Measurements from ENCODE around the gene AACS.

Gene AACS

GRCh38 chr12:125159702-125160101 lies 94.5 kb downstream of the AACS start:
- DNase-seq = no peak

- no peak for DNase-seq
These were observed 95.2 kb downstream of the AACS start for GRCh38 chr12:125160281-125160955.

- no peak for DNase-seq
These were observed 96.4 kb downstream of the AACS start for GRCh38 chr12:125161712-125162022.

DNA sequence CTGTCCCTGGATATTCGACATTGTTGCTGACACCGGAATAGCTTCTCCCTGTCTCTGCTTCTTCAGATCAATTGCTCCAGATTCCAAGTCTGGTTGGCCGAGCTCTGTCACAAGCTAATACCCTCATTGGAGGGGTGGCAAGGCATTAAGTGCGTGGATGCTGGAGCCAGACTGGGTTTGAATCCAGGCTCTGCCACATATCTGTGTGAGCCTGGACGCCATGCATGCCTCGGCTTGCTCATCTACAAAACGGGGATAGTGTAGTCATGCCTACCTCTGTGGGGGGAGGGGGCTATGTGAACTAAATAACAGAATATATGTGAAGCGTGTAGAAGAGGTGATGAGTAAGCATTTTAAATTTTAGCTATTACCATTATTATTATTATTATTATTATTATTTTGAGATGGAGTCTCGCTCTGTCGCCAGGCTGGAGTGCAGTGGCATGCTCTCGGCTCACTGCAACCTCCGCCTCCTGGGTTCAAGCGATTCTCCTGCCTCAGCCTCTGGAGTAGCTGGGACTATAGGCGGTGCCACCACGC lies 97.3 kb downstream of the AACS start:
- no peak for DNase-seq

- DNase-seq = no peak
These were observed 97.9 kb downstream of the AACS start for GRCh38 chr12:125163148-125163547.

GRCh38 chr12:125164541-125164940 lies 99.3 kb downstream of the AACS start:
- DNase-seq = no peak

- DNase-seq = no peak
These were observed 100.8 kb downstream of the AACS start for GRCh38 chr12:125166041-125166440.

- DNase-seq = no peak
These were observed 102.4 kb downstream of the AACS start for GRCh38 chr12:125167658-125168057.

DNA sequence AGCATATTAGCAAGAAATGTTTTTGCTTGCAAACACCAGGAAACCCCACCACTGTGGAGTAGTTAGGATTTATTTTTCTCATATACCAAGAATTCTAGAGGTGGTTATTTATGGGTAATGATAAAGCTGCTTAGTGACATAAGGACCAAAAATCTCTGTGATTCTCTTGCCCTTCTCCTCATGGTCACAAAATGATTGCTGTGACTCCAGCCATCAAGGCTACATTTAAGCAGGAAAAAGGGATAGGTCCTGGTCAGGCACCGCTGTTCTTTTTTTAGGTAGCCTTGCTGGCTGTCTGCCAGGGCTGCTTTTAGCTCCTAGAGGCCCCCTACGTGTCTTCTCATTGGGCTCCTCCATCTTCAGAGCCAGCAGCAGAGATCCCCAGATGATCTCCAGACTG lies 104.2 kb downstream of the AACS start:
- DNase-seq = no peak

GRCh38 chr12:125169870-125170269 lies 104.6 kb downstream of the AACS start:
- DNase-seq = no peak

- no peak for DNase-seq
These were observed 106.0 kb downstream of the AACS start for GRCh38 chr12:125171267-125171666.

DNA sequence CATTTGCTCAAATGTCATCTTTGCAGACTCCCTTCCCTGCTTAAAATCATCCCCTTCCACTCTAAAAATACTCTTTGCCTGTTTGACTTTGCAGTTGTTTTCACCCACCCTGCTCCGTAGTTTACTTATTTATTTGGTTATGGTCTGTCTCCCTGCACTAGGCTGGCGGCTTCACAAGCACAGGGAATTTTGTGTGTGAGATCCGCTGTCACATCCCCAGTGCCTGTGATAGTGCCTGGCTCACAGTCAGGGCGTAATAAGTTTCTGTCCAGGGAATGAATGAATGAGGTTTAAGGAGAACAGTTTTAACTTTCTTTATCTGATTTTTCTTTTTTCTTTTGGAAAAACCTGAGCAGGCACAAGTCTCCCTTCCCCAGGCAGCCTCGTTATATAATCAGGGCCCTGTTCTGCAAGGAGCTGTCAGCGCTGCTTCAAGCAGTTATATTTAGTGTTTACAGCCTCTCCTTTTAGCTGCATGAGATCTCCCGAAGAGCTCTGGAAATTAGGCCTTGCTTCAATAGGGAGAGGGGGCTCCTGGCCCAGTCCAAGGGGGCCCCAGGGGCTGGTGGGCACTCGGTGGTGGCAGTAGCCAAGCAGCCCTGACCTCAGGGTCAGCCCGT lies 107.1 kb downstream of the AACS start:
- no peak for DNase-seq

DNA sequence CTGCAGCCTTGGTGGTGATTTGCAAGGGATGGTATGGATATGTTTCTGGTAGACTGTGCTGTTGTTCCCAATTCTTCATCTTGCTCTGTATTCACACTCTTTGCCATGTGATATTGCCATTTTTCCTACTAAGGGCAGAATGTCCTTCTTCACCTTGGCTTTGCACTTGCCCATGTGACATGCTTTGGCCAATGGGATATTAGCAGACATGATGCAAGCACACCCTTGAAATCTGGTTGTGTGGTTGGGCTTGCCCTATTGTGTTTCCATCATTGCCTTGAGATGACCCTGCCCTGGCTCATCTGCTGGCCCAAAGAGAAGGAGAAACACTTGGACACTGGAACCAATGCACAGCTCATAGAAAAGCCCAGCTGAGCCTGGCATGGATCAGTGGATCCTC lies 110.3 kb downstream of the AACS start:
- no peak for DNase-seq

DNA sequence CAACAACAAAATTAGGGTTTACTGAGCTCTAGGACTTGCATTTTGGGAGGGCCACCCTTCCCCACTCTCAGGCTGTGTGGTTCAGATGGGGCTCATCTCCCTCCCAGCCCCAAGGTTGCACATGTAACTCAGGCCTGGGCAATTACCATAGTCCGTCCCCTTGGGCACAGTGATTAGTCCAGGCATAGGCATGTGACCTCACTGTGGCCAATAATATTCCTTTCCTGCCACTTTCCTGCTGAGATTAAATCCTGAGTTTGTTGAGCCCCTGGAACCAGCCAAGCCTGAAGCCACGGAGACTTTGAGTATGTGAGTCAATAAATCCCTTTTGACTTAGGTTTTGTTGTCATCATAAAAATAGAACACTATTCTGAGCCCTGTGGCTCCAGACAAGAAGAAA lies 113.0 kb downstream of the AACS start:
- DNase-seq = no peak

- no peak for DNase-seq
These were observed 114.9 kb downstream of the AACS start for GRCh38 chr12:125180144-125180543.

DNA sequence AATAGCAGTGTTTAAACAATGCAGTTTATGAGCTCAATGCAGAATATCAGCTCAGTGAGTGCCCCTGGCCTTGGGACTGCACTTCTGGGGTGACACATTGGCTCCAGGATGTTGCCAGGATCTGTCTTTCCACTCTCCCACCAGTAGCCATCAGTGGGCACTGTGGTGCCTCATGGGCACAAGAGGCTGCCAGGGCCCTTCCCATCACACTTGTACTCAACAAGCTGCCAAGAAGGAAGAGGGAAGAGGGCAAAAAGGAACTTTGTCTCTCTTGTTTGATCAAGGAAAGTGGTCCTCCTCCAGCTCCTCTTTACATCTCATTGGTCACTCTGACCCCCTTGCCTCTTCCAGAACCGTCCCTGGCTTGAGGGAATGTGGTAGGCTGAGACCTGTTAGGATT lies 115.9 kb downstream of the AACS start:
- DNase-seq = no peak

DNA sequence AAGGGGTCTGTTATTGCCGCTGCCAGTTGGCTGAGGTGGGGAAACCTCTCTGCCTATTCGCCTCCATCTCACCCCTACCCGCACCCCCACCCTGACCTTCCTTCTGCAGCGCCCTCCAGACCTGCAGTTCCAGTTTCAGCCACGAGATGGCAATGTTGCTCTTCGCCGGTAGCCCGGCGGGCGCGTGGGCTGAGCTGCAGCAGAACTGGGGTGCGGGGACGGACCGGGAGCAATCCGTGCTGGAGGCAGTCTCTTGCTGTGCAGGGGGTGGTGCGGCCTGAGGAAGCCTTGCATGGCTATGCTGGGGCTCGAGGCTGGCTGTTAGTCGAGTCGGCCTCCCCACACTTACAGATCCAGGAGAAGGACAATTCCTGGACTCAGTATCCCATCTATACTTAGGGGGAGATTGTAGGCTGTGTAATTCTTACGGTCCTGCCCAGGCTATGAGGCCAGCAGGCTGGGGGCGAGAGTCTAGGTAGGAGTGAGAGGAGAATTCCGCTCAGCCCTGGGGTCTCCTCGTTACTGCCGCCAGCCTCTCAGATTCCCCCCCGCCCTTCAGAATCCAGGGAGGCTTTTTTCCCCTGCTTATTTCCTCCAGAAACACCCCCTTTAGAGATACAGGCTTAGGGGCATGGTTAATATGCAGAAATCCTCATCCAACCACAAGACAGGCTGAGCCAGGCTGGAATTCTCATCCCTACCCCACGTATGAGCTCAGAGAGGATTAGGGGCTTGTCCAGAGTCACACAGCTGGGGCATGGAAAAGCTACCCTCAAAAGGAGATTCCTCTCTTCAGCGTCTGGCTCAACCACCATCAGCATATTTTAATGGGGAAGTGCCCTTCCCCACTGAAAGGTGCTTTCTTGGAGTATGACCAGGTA lies 118.2 kb downstream of the AACS start:
- DNase-seq = no peak

GRCh38 chr12:125184213-125184967 lies 119.2 kb downstream of the AACS start:
- no peak for DNase-seq

- no peak for DNase-seq
These were observed 120.1 kb downstream of the AACS start for GRCh38 chr12:125185311-125185739.

DNA sequence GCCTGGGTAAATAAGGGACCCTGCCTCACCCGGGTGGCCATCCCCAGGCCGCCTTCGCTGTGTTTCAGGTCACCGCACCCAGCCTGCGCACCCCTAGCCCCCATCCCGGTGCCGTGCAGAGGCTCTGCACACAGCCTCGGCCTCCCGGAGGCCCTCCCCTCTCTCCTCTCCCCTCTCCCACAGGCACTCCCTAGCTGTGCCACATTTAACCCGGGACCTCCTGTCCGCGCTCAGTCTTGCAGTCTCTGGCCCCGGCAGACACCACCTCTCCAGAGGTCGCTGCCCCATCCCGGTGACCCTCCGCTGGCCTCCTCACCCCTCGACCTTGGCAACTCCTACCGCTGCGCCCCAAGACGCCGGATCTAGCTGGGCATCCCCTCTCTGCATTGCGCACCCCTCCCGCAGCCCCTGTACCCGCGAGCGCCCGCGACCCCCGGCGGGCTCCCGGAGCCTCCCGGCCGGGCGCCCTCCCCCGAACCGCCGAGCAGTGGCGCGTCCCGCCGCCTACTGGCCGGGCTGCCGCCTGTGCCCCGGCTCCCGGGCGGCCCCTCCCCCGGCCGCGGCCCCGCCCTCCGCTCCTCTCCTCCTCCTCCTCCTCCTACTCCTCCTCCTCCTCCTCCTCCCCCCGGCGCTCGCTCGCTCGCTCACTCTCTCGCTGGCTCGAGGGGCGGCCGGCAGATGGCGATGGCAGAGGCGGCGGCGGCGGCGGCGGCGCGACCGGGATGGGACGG lies 120.7 kb downstream of the AACS start, which contains the start of gene TMEM132B:
TSS of gene TMEM132B (plus strand) at position 647 of the 731 bp plus-strand sequence.
- peak; percentile 24 for DNase-seq

- no peak for DNase-seq
These were observed 121.4 kb downstream of the AACS start for GRCh38 chr12:125186471-125187147.

Measured in NCI-H446 treated with DMSO at 0.1 percent for 48 hours (cell line).